Endodermal cell (in vitro differentiated cells): ENCODE measurements around the gene KIF26B. TPM values are rescaled to one million over a fixed set of nuclear protein-coding genes. Genes with fewer than 3 reads are reported as not detected.

Experiments used
- DNase-seq: peaks from one replicate; pipeline ENCODE4 v3.0.0-alpha.2; 2017
- H3K27ac ChIP-seq: 2 replicates; pipeline ENCODE4 v1.5.1; 2013; ENCODE audit warnings: mild to moderate bottlenecking, low read depth, low read length, moderate library complexity
- H3K27me3 ChIP-seq: 2 replicates; pipeline ENCODE4 v1.6.1; 2013; ENCODE audit warnings: mild to moderate bottlenecking, low read length, moderate library complexity; ENCODE audit not compliant: insufficient read depth, control insufficient read depth, poor library complexity, severe bottlenecking
- H3K36me3 ChIP-seq: 2 replicates; pipeline ENCODE4 v1.7.0; 2013; ENCODE audit warnings: mild to moderate bottlenecking, low read length, moderate library complexity; ENCODE audit not compliant: control insufficient read depth, insufficient read depth
- H3K4me1 ChIP-seq: one replicate; pipeline ENCODE4 v1.7.0; 2013; ENCODE audit warnings: low read length; ENCODE audit not compliant: control insufficient read depth, insufficient read depth
- H3K4me3 ChIP-seq: 2 replicates; pipeline ENCODE4 v1.5.1; 2013; ENCODE audit warnings: mild to moderate bottlenecking, low read length, moderate library complexity
- H3K9ac ChIP-seq: 2 replicates; pipeline ENCODE4 v1.6.1; 2013; ENCODE audit warnings: mild to moderate bottlenecking, low read length, moderate library complexity; ENCODE audit not compliant: poor library complexity, severe bottlenecking; ENCODE audit errors: extremely low read depth
- H3K9me3 ChIP-seq: 2 replicates; pipeline ENCODE4 v1.6.1; 2013; ENCODE audit warnings: mild to moderate bottlenecking, low read length, moderate library complexity; ENCODE audit not compliant: control insufficient read depth
- H3K27ac Mint-ChIP-seq: 2 replicates; pipeline ENCODE4 v1.8.0; 2020; ENCODE audit warnings: mixed read lengths
- H3K27me3 Mint-ChIP-seq: 2 replicates; pipeline ENCODE4 v1.8.0; 2021; ENCODE audit warnings: mild to moderate bottlenecking, mixed read lengths; ENCODE audit not compliant: insufficient read depth
- H3K36me3 Mint-ChIP-seq: 2 replicates; pipeline ENCODE4 v1.8.0; 2020; ENCODE audit warnings: low read depth, mixed read lengths
- H3K4me1 Mint-ChIP-seq: 2 replicates; pipeline ENCODE4 v1.8.0; 2020; ENCODE audit warnings: mixed read lengths
- H3K4me3 Mint-ChIP-seq: 2 replicates; pipeline ENCODE4 v1.8.0; 2020; ENCODE audit warnings: mild to moderate bottlenecking, moderate library complexity, mixed read lengths
- H3K9me3 Mint-ChIP-seq: 2 replicates; pipeline ENCODE4 v1.8.0; 2020; ENCODE audit warnings: mild to moderate bottlenecking, mixed read lengths
- WGBS, 2 experiments: methylation state at CpG; one replicate each; pipeline versions ENCODE4 v1.1.5 to v1.1.7; 2013; ENCODE audit warnings: missing lambda C conversion rate in 2 of 2, mixed read lengths in 1 of 2; ENCODE audit not compliant: insufficient coverage in 1 of 2, insufficient read length in 1 of 2; 5-methylcytosine and 5-hydroxymethylcytosine counted together
- total RNA-seq, 2 donors: library from RNA; stranded (reverse); fragmentation: NEBNext Ultra II Directional in 1 of 2; extraction: Animal tissue kit (Norgen Biotek cat#: 25700) in 1 of 2; gene quantifications; 2 replicates in 1 of 2; 3 replicates in 1 of 2; pipeline ENCODE4 v1.2.1, GENCODE V29; 2021
- TF ChIP-seq, protein P1 (sequence below): fragments of 200-600 bp; sonication (generic); conservative IDR thresholded peaks from 2 replicates; pipeline ENCODE4 v1.5.0; 2021; ENCODE audit warnings: antibody characterized with exemption, mild to moderate bottlenecking

KIF26B gene
- total RNA-seq, 2 donors from 2014 or later: 12.3 to 21.0 TPM

DNA sequence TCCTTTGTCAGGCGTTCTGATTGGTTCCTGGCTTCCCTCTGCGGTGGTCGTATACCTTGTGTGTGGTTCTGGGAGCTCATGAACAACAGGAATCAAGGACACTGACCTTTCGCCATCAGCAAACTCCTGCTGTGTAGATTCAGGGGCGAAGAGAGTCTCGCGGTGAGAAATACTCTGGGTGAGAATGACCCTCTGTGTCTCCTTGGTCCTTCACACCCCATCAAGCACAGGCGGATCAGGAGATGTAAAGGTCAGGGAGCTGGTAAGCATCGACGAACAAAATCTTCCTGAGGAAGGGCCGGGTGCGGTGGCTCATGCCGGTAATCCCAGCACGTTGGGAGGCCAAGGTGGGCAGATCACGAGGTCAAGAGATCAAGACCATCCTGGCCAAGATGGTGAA is 207.2 kb downstream of the KIF26B start:
- no peak for DNase-seq
- 95 to 98% methylated on average over 11 to 15 of the region's 15 CpGs for WGBS, 2 experiments
- no peak overlapping the region for H3K9ac ChIP-seq
- TF ChIP-seq, protein P1, sequence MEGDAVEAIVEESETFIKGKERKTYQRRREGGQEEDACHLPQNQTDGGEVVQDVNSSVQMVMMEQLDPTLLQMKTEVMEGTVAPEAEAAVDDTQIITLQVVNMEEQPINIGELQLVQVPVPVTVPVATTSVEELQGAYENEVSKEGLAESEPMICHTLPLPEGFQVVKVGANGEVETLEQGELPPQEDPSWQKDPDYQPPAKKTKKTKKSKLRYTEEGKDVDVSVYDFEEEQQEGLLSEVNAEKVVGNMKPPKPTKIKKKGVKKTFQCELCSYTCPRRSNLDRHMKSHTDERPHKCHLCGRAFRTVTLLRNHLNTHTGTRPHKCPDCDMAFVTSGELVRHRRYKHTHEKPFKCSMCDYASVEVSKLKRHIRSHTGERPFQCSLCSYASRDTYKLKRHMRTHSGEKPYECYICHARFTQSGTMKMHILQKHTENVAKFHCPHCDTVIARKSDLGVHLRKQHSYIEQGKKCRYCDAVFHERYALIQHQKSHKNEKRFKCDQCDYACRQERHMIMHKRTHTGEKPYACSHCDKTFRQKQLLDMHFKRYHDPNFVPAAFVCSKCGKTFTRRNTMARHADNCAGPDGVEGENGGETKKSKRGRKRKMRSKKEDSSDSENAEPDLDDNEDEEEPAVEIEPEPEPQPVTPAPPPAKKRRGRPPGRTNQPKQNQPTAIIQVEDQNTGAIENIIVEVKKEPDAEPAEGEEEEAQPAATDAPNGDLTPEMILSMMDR: no peak
- H3K27me3 Mint-ChIP-seq: no peaks in the 10 kb centered on the region
- H3K27ac Mint-ChIP-seq: no peak overlapping the region
- H3K4me3 ChIP-seq: no peak overlapping the region
- H3K9me3 Mint-ChIP-seq: peaks cover 8% of the 10 kb centered on the region
- H3K36me3 Mint-ChIP-seq: peaks cover 10% of the 10 kb centered on the region
- H3K27me3 ChIP-seq: no peaks in the 10 kb centered on the region
- H3K27ac ChIP-seq: no peak overlapping the region
- H3K4me1 Mint-ChIP-seq: peaks cover 16% of the 10 kb centered on the region
- no peak overlapping the region for H3K4me3 Mint-ChIP-seq
- H3K4me1 ChIP-seq: no peaks in the 10 kb centered on the region
- peaks cover 15% of the 10 kb centered on the region for H3K9me3 ChIP-seq
- H3K36me3 ChIP-seq: peaks cover 1% of the 10 kb centered on the region

- Histone ChIP-seq H3K9me3 (peaks cover 15% of the 10 kb centered on the region), H3K36me3 (peaks cover 11% of the 10 kb centered on the region), H3K4me3 (no peak overlapping the region), H3K4me1 (no peaks in the 10 kb centered on the region), H3K9ac (no peak overlapping the region), H3K27ac (no peak overlapping the region), H3K27me3 (no peaks in the 10 kb centered on the region)
- Mint-ChIP-seq H3K27ac (no peak overlapping the region), H3K9me3 (peaks cover 8% of the 10 kb centered on the region), H3K4me1 (peaks cover 16% of the 10 kb centered on the region), H3K27me3 (no peaks in the 10 kb centered on the region), H3K36me3 (peaks cover 23% of the 10 kb centered on the region), H3K4me3 (no peak overlapping the region)
- TF ChIP-seq, protein P1: no peak
- no peak for DNase-seq
- 91 to 93% methylated on average over 11 to 15 of the region's 15 CpGs for WGBS, 2 experiments
Observed at GRCh38 chr1:245363461-245364200, 208.8 kb downstream of the KIF26B start.

GRCh38 chr1:245365095-245366020 is 210.6 kb downstream of the KIF26B start:
- H3K27ac ChIP-seq: no peak overlapping the region
- no peak overlapping the region for H3K4me3 Mint-ChIP-seq
- H3K27ac Mint-ChIP-seq: no peak overlapping the region
- peaks cover 16% of the 10 kb centered on the region for H3K36me3 ChIP-seq
- H3K9me3 Mint-ChIP-seq: peaks cover 8% of the 10 kb centered on the region
- no peak overlapping the region for H3K9ac ChIP-seq
- peaks cover 34% of the 10 kb centered on the region for H3K36me3 Mint-ChIP-seq
- peaks cover 16% of the 10 kb centered on the region for H3K4me1 Mint-ChIP-seq
- H3K27me3 ChIP-seq: no peaks in the 10 kb centered on the region
- TF ChIP-seq, protein P1: no peak
- DNase-seq: no peak
- H3K4me3 ChIP-seq: no peak overlapping the region
- H3K9me3 ChIP-seq: peaks cover 15% of the 10 kb centered on the region
- 83 to 87% methylated on average over 19 to 21 of the region's 21 CpGs for WGBS, 2 experiments
- no peaks in the 10 kb centered on the region for H3K27me3 Mint-ChIP-seq
- no peaks in the 10 kb centered on the region for H3K4me1 ChIP-seq
